DND-41 (cell line): Measurements from ENCODE around the gene POLD2.

Experiments used
- ATAC-seq: fragments of 200-7000 bp; cut with Tn5 transposase; 3 replicates; pipeline ENCODE4 v1.9.1; 2021; ENCODE audit warnings: low read depth; ENCODE audit not compliant: insufficient read depth
- DNase-seq: peaks from one replicate; pipeline ENCODE4 v3.0.0-alpha.2; 2020
- H2AFZ ChIP-seq: 2 replicates; pipeline ENCODE4 v1.6.0; 2012; ENCODE audit warnings: low read depth, low read length
- H3K27ac ChIP-seq: 2 replicates; pipeline ENCODE4 v1.5.1; 2012; ENCODE audit warnings: low read length, inconsistent platforms
- H3K27me3 ChIP-seq: fragments of 200-600 bp; sonication (generic); 2 replicates; pipeline ENCODE4 v1.6.0; 2012; ENCODE audit warnings: low read length, mild to moderate bottlenecking, inconsistent platforms; ENCODE audit not compliant: insufficient read depth, poor library complexity
- H3K36me3 ChIP-seq: 2 replicates; pipeline ENCODE4 v1.5.1; 2012; ENCODE audit warnings: low read length, inconsistent platforms; ENCODE audit not compliant: insufficient read depth
- H3K4me1 ChIP-seq: 2 replicates; pipeline ENCODE4 v1.5.1; 2012; ENCODE audit warnings: mild to moderate bottlenecking, low read length; ENCODE audit not compliant: insufficient read depth
- H3K4me2 ChIP-seq: 2 replicates; pipeline ENCODE4 v1.6.0; 2012; ENCODE audit warnings: mild to moderate bottlenecking, moderate library complexity, low read length, inconsistent platforms; ENCODE audit not compliant: insufficient read depth
- H3K4me3 ChIP-seq, 2 experiments: fragments of 200-600 bp in 1 of 2; shearing (Covaris generic) in 1 of 2; 2 replicates each; pipeline ENCODE4 v1.5.1; 2012 to 2016; ENCODE audit warnings: inconsistent platforms in 2 of 2, low read length in 2 of 2, mild to moderate bottlenecking in 2 of 2, low read depth in 1 of 2, moderate library complexity in 1 of 2
- H3K79me2 ChIP-seq: 2 replicates; pipeline ENCODE4 v1.6.0; 2012; ENCODE audit warnings: low read length, inconsistent platforms; ENCODE audit not compliant: insufficient read depth
- H3K9ac ChIP-seq: 2 replicates; pipeline ENCODE4 v1.6.0; 2012; ENCODE audit warnings: low read depth, mild to moderate bottlenecking, inconsistent platforms, low read length, moderate library complexity
- H3K9me3 ChIP-seq: 2 replicates; pipeline ENCODE4 v1.5.1; 2012; ENCODE audit warnings: low read length, moderate library complexity, mild to moderate bottlenecking, inconsistent platforms; ENCODE audit not compliant: insufficient read depth, severe bottlenecking
- H4K20me1 ChIP-seq: 2 replicates; pipeline ENCODE4 v1.6.0; 2012; ENCODE audit warnings: low read length; ENCODE audit not compliant: insufficient read depth
- EZH2 ChIP-seq: IDR thresholded peaks from 3 replicates; pipeline ENCODE4 v1.6.1; 2012; ENCODE audit warnings: borderline replicate concordance, low read depth, mild to moderate bottlenecking, moderate library complexity, low read length, inconsistent platforms; ENCODE audit not compliant: severe bottlenecking
- TF ChIP-seq, protein P1 (sequence below): IDR thresholded peaks from 2 replicates; pipeline ENCODE4 v1.5.1; 2012; ENCODE audit warnings: borderline replicate concordance, low read length, moderate library complexity, mild to moderate bottlenecking; ENCODE audit not compliant: poor library complexity, severe bottlenecking; ENCODE audit errors: extremely low read depth

POLD2 gene

DNA sequence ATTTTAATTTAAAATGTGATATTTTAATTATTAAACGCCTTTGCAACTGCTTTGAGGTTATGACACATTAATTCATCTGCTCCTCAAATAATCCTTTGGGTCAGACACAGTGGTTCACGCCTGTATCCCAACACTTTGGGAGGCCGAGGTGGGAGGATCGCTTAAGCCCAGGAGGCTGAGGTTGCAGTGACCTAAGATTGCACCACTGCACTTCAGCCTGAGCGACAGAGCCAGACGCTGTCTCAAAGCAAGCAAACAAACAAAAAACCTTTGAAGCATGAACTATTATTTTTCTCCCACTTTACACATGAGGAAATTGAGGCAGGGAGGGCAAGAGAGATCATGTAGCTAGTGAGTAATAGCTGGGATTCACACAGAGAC, 1.5 kb upstream of the POLD2 start:
- ATAC-seq = no peak
- H2AFZ ChIP-seq = no peak overlapping the region
- no peaks in the 10 kb centered on the region for H3K9me3 ChIP-seq
- H3K4me2 ChIP-seq = no peak overlapping the region
- H3K9ac ChIP-seq = no peak overlapping the region
- DNase-seq = no peak
- peaks cover 7% of the 10 kb centered on the region; the same call in 1 of the 2 replicates for H4K20me1 ChIP-seq
- H3K27ac ChIP-seq = no peak overlapping the region
- H3K4me3 ChIP-seq = no peak overlapping the region
- no peaks in the 10 kb centered on the region for H3K27me3 ChIP-seq
- TF ChIP-seq, protein P1, sequence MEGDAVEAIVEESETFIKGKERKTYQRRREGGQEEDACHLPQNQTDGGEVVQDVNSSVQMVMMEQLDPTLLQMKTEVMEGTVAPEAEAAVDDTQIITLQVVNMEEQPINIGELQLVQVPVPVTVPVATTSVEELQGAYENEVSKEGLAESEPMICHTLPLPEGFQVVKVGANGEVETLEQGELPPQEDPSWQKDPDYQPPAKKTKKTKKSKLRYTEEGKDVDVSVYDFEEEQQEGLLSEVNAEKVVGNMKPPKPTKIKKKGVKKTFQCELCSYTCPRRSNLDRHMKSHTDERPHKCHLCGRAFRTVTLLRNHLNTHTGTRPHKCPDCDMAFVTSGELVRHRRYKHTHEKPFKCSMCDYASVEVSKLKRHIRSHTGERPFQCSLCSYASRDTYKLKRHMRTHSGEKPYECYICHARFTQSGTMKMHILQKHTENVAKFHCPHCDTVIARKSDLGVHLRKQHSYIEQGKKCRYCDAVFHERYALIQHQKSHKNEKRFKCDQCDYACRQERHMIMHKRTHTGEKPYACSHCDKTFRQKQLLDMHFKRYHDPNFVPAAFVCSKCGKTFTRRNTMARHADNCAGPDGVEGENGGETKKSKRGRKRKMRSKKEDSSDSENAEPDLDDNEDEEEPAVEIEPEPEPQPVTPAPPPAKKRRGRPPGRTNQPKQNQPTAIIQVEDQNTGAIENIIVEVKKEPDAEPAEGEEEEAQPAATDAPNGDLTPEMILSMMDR = no peak
- TF ChIP-seq EZH2 = no peak
- H3K36me3 ChIP-seq = peaks cover 23% of the 10 kb centered on the region
- H3K4me1 ChIP-seq = peaks cover 40% of the 10 kb centered on the region
- peaks cover 40% of the 10 kb centered on the region for H3K79me2 ChIP-seq

DNA sequence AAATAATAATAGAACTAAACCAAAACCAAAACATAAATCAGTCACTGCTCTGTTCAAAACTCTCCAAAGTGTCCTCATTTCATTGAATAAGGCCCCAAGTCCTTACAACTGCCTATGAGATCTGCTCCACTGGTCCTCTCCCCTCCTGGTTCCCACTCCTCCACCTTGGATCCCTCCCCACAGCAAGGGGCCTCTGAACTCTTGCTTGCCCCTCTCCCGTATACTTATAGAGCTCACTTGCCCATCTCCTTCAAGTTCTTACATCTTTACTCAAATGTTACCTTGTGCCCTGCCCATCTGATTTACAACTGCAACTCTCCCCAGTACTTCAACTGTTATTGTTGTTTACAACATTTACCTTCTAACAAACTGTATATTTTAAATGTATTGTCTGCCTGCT, 819 bp downstream of the POLD2 start:
- H4K20me1 ChIP-seq = peaks cover 21% of the 10 kb centered on the region; the same call in 1 of the 2 replicates
- peaks cover 42% of the 10 kb centered on the region for H3K36me3 ChIP-seq
- peaks cover 49% of the 10 kb centered on the region for H3K4me1 ChIP-seq
- peak overlapping the region; percentile 95 for H3K4me2 ChIP-seq
- H3K9ac ChIP-seq = peak overlapping the region; percentile 67
- H3K79me2 ChIP-seq = peaks cover 54% of the 10 kb centered on the region
- ATAC-seq (no peak), DNase-seq (no peak)
- H3K4me3 ChIP-seq = peak overlapping the region; percentile 66 to 77
- TF ChIP-seq EZH2 = no peak
- no peak overlapping the region for H2AFZ ChIP-seq
- peak overlapping the region; percentile 75 for H3K27ac ChIP-seq
- no peaks in the 10 kb centered on the region for H3K9me3 ChIP-seq
- no peaks in the 10 kb centered on the region for H3K27me3 ChIP-seq

DNA sequence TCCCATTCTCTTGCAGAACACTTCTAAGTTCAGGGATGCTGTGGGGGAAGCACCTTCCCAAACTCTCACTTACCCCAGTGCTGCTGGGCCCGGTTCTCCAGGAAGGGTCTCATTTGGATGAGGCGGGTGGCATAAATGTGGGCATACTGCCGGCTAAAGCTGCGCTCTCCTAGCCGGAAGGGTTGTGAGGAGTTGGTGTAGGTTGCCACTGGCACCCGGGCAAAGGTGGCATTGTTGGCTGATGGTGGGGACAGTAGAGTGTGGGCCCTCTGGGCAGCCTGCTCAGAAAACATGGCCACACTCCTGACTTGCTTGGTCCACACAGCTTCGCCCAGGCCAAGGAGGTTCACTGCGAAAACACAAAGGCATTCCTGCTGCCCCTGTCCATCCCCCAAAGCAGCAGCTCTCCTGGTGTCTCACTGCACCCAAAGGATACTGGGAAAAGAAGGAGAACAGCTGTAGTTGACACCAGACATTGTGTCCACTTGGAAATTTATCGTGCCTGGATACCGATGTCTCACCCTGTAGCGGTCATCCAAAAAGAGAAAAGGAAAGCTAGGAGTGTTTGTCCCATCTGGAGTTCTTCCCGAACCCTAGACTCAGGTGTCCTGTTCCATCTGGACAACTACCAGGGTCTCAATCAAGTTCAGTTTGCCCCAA, 1.5 kb downstream of the POLD2 start:
- H3K4me3 ChIP-seq = peak overlapping the region; percentile 66 to 77; a peak in 3 of 4 replicates

DNA sequence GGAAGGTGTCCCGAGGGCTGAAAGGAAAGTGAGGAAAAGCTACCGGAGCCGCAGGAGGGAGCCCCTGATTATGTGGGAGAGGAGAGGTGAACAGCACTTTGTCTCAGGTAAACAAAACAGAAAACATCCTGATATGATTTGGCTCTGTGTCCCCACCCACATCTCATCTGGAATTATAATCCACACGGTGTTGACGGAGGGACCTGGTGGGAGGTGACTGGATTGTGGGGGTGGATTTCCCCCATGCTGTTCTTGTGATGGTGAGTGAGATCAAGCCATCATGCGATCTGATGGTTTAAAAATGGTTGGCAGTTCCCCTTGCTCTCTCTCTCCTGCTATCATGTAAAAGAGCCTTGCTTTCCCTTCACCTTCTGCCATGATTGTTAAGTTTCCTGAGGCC, 3.0 kb downstream of the POLD2 start:
- Histone ChIP-seq H2AFZ (no peak overlapping the region), H4K20me1 (peaks cover 39% of the 10 kb centered on the region), H3K36me3 (peaks cover 64% of the 10 kb centered on the region), H3K79me2 (peaks cover 60% of the 10 kb centered on the region), H3K4me3 (no peak overlapping the region), H3K27ac (no peak overlapping the region), H3K9ac (no peak overlapping the region), H3K4me2 (peak overlapping the region; percentile 95; the same call in 1 of the 2 replicates), H3K4me1 (peaks cover 49% of the 10 kb centered on the region), H3K27me3 (no peaks in the 10 kb centered on the region), H3K9me3 (no peaks in the 10 kb centered on the region)
- TF ChIP-seq EZH2 = no peak
- TF ChIP-seq, protein P1 = no peak
- ATAC-seq = no peak
- DNase-seq = no peak

More for the DNA sequence above, 1.5 kb downstream of the POLD2 start:
- H3K9me3 ChIP-seq = no peaks in the 10 kb centered on the region
- peak overlapping the region; percentile 95 for H3K4me2 ChIP-seq
- peak overlapping the region; percentile 51 for H3K27ac ChIP-seq
- TF ChIP-seq EZH2 = no peak
- TF ChIP-seq, protein P1 = no peak
- H3K36me3 ChIP-seq = peaks cover 49% of the 10 kb centered on the region
- DNase-seq (no peak), ATAC-seq (no peak)
- H4K20me1 ChIP-seq = peaks cover 24% of the 10 kb centered on the region; the same call in 1 of the 2 replicates
- H3K4me1 ChIP-seq = peaks cover 49% of the 10 kb centered on the region
- H3K9ac ChIP-seq = peak overlapping the region; percentile 67
- H2AFZ ChIP-seq = no peak overlapping the region
- no peaks in the 10 kb centered on the region for H3K27me3 ChIP-seq
- H3K79me2 ChIP-seq = peaks cover 57% of the 10 kb centered on the region
